Measurements from ENCODE around the gene BCAN. TPM values are rescaled to one million over a fixed set of nuclear protein-coding genes. Genes with fewer than 3 reads are reported as not detected.
"Not testable (repeated sequence)": the region's sequence is repeated elsewhere in the genome, so short reads cannot be mapped to it uniquely, and the experiment has no call there.

Gene BCAN
- total and polyA plus RNA-seq, 8 donors: 0.34 to 0.87 (median 0.61) TPM

GRCh38 chr1:156608036-156608674, 33.8 kb upstream of the BCAN start:
- DNase-seq (peak in 2 of 4 donors; percentile 35 to 65), ATAC-seq (peak; percentile 98)
- Histone ChIP-seq H3K27me3 (peaks cover 0 to 37% of the 10 kb centered on the region in 2 donors), H3K36me3 (no peaks in the 10 kb centered on the region), H3K9me3 (no peaks in the 10 kb centered on the region), H3K27ac (no peak overlapping the region), H3K4me3 (no peak overlapping the region), H3K4me1 (no peaks in the 10 kb centered on the region)
- intact Hi-C loops (cut with DNase I): loop anchor here in 1 of 2 donors (5.0 to 10.0 kb wide), 2 partner anchors 153 to 226 kb away; no protein-coding TSS in a partner anchor
- TF ChIP-seq, protein P1, sequence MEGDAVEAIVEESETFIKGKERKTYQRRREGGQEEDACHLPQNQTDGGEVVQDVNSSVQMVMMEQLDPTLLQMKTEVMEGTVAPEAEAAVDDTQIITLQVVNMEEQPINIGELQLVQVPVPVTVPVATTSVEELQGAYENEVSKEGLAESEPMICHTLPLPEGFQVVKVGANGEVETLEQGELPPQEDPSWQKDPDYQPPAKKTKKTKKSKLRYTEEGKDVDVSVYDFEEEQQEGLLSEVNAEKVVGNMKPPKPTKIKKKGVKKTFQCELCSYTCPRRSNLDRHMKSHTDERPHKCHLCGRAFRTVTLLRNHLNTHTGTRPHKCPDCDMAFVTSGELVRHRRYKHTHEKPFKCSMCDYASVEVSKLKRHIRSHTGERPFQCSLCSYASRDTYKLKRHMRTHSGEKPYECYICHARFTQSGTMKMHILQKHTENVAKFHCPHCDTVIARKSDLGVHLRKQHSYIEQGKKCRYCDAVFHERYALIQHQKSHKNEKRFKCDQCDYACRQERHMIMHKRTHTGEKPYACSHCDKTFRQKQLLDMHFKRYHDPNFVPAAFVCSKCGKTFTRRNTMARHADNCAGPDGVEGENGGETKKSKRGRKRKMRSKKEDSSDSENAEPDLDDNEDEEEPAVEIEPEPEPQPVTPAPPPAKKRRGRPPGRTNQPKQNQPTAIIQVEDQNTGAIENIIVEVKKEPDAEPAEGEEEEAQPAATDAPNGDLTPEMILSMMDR (IDR thresholded peaks at IDR 0.05): peak; percentile 57 to 61

DNA sequence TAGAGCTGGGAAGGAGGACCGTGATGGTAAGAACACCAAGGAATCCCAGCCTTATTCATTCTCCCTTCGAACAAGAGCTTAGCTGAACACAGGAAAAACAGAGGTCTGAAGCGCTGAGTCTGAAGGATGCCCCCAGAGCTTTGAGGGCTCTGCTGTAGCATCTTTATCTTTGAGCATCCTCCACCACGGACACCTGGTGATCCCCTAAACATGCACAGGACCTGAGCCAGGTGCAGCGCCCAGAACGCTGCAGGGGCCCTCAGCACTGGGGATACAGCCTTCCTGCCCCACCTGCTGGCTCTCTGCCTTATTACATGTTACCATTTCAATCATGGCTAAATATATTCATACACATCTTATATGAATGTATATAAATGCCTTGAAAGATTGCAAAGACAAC, 32.9 kb upstream of the BCAN start:
- no peak overlapping the region for H3K4me3 ChIP-seq
- no peak for DNase-seq
- intact Hi-C loops (cut with DNase I): loop anchor here in 1 of 2 donors (5.0 to 10.0 kb wide), 2 partner anchors 154 to 227 kb away; no protein-coding TSS in a partner anchor
- TF ChIP-seq, protein P1 (IDR thresholded peaks at IDR 0.05): no peak
- H3K4me1 ChIP-seq: no peaks in the 10 kb centered on the region
- no peaks in the 10 kb centered on the region for H3K9me3 ChIP-seq
- no peak overlapping the region for H3K27ac ChIP-seq
- peak; percentile 72 for ATAC-seq
- peaks cover 0 to 39% of the 10 kb centered on the region in 2 donors for H3K27me3 ChIP-seq
- no peaks in the 10 kb centered on the region for H3K36me3 ChIP-seq

- H3K36me3 ChIP-seq; H3K4me1 ChIP-seq; ATAC-seq; H3K27ac ChIP-seq; DNase-seq; H3K4me3 ChIP-seq; intact Hi-C loops (cut with DNase I); H3K9me3 ChIP-seq: not testable (repeated sequence)
- H3K27me3 ChIP-seq: peaks cover 0 to 39% of the 10 kb centered on the region in 2 donors
Observed at GRCh38 chr1:156610072-156610471, 31.8 kb upstream of the BCAN start.

GRCh38 chr1:156612666-156613065, 29.3 kb upstream of the BCAN start:
- no peak overlapping the region for H3K27ac ChIP-seq
- H3K4me3 ChIP-seq: no peak overlapping the region
- H3K4me1 ChIP-seq: no peaks in the 10 kb centered on the region
- H3K36me3 ChIP-seq: no peaks in the 10 kb centered on the region
- H3K9me3 ChIP-seq: no peaks in the 10 kb centered on the region
- DNase-seq (no peak), ATAC-seq (no peak)
- peaks cover 0 to 59% of the 10 kb centered on the region in 2 donors for H3K27me3 ChIP-seq
- TF ChIP-seq, protein P1 (IDR thresholded peaks at IDR 0.05): no peak
- intact Hi-C loops (cut with DNase I): no loop called here

DNA sequence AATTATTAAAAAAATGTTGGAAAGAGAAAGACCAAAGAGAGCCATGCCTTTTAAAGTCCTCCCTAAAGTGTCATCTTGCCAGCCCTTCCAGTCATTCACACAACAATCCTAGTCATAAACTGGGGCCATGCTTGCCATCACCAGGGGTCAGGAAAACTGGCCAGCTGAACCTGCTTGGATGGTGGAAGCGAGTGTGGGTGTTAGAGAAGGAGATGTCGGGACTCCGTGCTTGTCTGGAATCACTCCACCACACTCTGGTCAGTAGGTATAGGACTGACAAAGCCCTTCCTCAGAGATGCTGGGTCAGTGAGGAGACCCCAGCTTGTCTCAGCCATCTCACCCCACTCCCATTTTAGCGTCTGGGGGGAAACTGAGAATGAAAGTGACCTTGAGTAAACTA, 26.0 kb upstream of the BCAN start:
- no peaks in the 10 kb centered on the region for H3K9me3 ChIP-seq
- no peaks in the 10 kb centered on the region for H3K4me1 ChIP-seq
- TF ChIP-seq, protein P1 (IDR thresholded peaks at IDR 0.05): no peak
- ATAC-seq (no peak), DNase-seq (no peak)
- no peaks in the 10 kb centered on the region for H3K36me3 ChIP-seq
- peaks cover 0 to 73% of the 10 kb centered on the region in 2 donors for H3K27me3 ChIP-seq
- intact Hi-C loops (cut with DNase I): no loop called here
- no peak overlapping the region for H3K27ac ChIP-seq
- no peak overlapping the region for H3K4me3 ChIP-seq
